Breast epithelium (tissue), 4 donors: ENCODE data around the gene GSTO1. TPM values are rescaled to one million over a fixed set of nuclear protein-coding genes. Genes with fewer than 3 reads are reported as not detected.

Experiments
- DNase-seq, 2 donors: peaks; one replicate each; pipeline ENCODE4 v3.0.0-alpha.2; 2019; ENCODE audit warnings: low spot score in 2 of 2
- H3K27ac ChIP-seq, 2 donors: fragments of 200-600 bp; sonication (generic) in 1 of 2; one replicate each; pipeline ENCODE4 v1.5.1; 2016 to 2019; ENCODE audit warnings: mild to moderate bottlenecking in 1 of 2
- H3K27me3 ChIP-seq, 2 donors: fragments of 200-600 bp; sonication (generic) in 1 of 2; one replicate each; pipeline versions ENCODE4 v1.5.1 to v1.6.0; 2017 to 2019; ENCODE audit warnings: control low read depth in 1 of 2, mild to moderate bottlenecking in 1 of 2
- H3K36me3 ChIP-seq: fragments of 200-600 bp; one replicate; pipeline ENCODE4 v1.5.1; 2019
- H3K4me1 ChIP-seq, 2 donors: fragments of 200-600 bp; sonication (generic); one replicate each; pipeline ENCODE4 v1.5.1; 2016 to 2019; ENCODE audit warnings: control low read depth in 1 of 2
- H3K4me3 ChIP-seq, 3 donors: fragments of 200-600 bp; sonication (generic); 1 replicate in 2 of 3; 2 replicates in 1 of 3; pipeline ENCODE4 v1.5.1; 2016 to 2019; ENCODE audit warnings: mild to moderate bottlenecking in 3 of 3, moderate library complexity in 2 of 3
- H3K9me3 ChIP-seq, 2 donors: fragments of 200-600 bp; sonication (generic) in 1 of 2; one replicate each; pipeline ENCODE4 v1.5.1; 2016 to 2019; ENCODE audit warnings: control low read depth in 1 of 2
- CTCF ChIP-seq, 3 donors: fragments of 450-650 bp; IDR thresholded peaks; one replicate each; pipeline ENCODE4 v1.5.1; 2016 to 2017; ENCODE audit warnings: antibody characterized with exemption in 3 of 3, mild to moderate bottlenecking in 3 of 3, moderate library complexity in 3 of 3
- POLR2A ChIP-seq: fragments of 450-650 bp; IDR thresholded peaks from one replicate; pipeline ENCODE4 v1.6.1; 2016; ENCODE audit warnings: antibody characterized with exemption, mild to moderate bottlenecking, moderate library complexity
- POLR2AphosphoS5 ChIP-seq, 3 donors: sonication (generic); formaldehyde crosslinking; IDR thresholded peaks; one replicate each; pipeline ENCODE4 v1.6.1; 2017; ENCODE audit warnings: antibody characterized with exemption in 3 of 3
- intact Hi-C: fragments of 100-400 bp; cut with DNase I; formaldehyde crosslinking; loops from one replicate; pipeline ENCODE4 v1.15.1; 2023; ENCODE audit warnings: low total_unique reads
- total RNA-seq, 3 donors: library from RNA; depleted of rRNA; stranded (reverse); fragments of >200 nt; gene quantifications; one replicate each; pipeline ENCODE4 v1.1.0, GENCODE V29; 2016

Gene GSTO1
- 100 to 1,000 TPM in 1 of 3 donors, 10 to 100 TPM in 2; 81.6 to 123 (median 82.4) TPM for total RNA-seq

GRCh38 chr10:104254493-104255310 is at the start of gene GSTO1:
TSS of gene GSTO1 (plus strand) at chr10:104254892. CDS start at chr10:104254929, 37 bp downstream.
- intact Hi-C loops, result no loop called here
- Histone ChIP-seq H3K27ac (peak within 1 kb of the TSS; percentile 92 to 99), H3K36me3 (no peaks in the 10 kb centered on the region), H3K27me3 (no peaks in the 10 kb centered on the region), H3K4me1 (no peaks in the 10 kb centered on the region), H3K4me3 (peak within 1 kb of the TSS; percentile 69 to 95 (median 93)), H3K9me3 (no peaks in the 10 kb centered on the region)
- peak; percentile 74 to 76 for DNase-seq
- peak; percentile 55 for TF ChIP-seq POLR2A
- TF ChIP-seq CTCF (IDR thresholded peaks at IDR 0.05), result no peak
- peak; percentile 80 to 87 (median 85) for TF ChIP-seq POLR2AphosphoS5 (IDR thresholded peaks at IDR 0.05)

- TF ChIP-seq CTCF (IDR thresholded peaks at IDR 0.05), result no peak
- no peak for TF ChIP-seq POLR2A
- no peak for TF ChIP-seq POLR2AphosphoS5 (IDR thresholded peaks at IDR 0.05)
- Histone ChIP-seq H3K9me3 (no peaks in the 10 kb centered on the region), H3K4me1 (no peaks in the 10 kb centered on the region), H3K36me3 (no peaks in the 10 kb centered on the region), H3K4me3 (no peak overlapping the region), H3K27me3 (no peaks in the 10 kb centered on the region), H3K27ac (no peak overlapping the region)
- intact Hi-C loops, result no loop called here
- no peak for DNase-seq
Observed at GRCh38 chr10:104208730-104209129, 46.0 kb upstream of the GSTO1 start.

DNA sequence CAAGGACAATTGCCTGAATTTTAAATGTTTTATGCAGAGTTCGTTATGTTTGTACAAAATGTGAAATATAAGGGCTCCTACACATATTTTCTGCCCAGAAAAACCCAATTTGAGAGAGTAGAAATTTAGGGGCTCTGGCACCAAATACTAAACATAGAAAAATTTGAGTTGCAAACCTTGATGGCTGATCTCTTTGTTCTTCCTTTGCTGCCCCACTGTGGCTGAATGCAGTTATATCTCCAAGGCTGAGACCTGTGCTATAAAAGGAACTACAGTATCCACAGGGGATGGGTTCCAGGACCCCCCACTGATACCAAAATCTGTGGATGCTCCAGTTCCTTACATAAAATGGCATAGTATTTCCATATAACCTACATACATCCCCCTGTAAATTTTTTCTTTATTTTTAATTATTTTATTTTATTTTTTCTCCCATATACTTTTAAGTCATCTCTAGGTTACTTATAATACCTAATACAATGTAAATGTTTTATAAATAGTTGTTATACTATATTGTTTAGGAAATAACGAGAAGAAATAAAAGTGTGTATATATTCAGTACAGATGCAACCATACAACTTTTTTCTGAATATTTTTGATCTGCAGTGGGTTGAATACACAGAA is 45.0 kb upstream of the GSTO1 start:
- Histone ChIP-seq H3K27me3 (no peaks in the 10 kb centered on the region), H3K4me3 (no peak overlapping the region), H3K9me3 (no peaks in the 10 kb centered on the region), H3K36me3 (no peaks in the 10 kb centered on the region), H3K4me1 (no peaks in the 10 kb centered on the region), H3K27ac (no peak overlapping the region)
- TF ChIP-seq POLR2A (no peak), CTCF (IDR thresholded peaks at IDR 0.05) (peak in 2 of 3 donors; percentile 43 to 54)
- intact Hi-C loops, result no loop called here
- no peak for DNase-seq

DNA sequence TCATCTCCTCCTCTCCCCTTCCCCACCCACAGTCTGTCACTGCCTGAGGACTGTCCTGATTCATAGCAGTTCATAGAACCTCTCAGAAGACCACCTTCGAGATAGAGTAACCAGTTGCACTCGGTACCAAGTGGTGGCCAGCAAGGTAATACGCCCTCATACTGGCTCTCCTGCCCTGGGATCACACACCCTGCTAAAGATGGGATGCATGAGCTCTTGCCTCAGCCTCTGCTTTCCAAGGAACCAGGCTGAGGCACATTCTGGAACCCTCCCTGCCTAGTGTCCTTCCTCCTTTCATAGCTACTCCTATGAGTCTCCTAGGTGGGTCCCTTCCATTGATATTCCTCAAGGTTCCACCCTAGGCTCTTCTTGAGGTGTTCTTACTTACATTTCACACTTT is 38.1 kb upstream of the GSTO1 start:
- Histone ChIP-seq H3K4me1 (no peaks in the 10 kb centered on the region), H3K9me3 (no peaks in the 10 kb centered on the region), H3K36me3 (no peaks in the 10 kb centered on the region), H3K27me3 (no peaks in the 10 kb centered on the region), H3K27ac (no peak overlapping the region), H3K4me3 (no peak overlapping the region)
- intact Hi-C loops, result no loop called here
- DNase-seq, result no peak
- TF ChIP-seq CTCF (IDR thresholded peaks at IDR 0.05) (no peak), POLR2A (no peak), POLR2AphosphoS5 (IDR thresholded peaks at IDR 0.05) (no peak)

- DNase-seq, result no peak
- H3K27ac ChIP-seq, result no peak overlapping the region
- H3K4me3 ChIP-seq, result no peak overlapping the region
- H3K4me1 ChIP-seq, result no peaks in the 10 kb centered on the region
- no peak for TF ChIP-seq POLR2A
- TF ChIP-seq CTCF (IDR thresholded peaks at IDR 0.05), result no peak
- TF ChIP-seq POLR2AphosphoS5 (IDR thresholded peaks at IDR 0.05), result no peak
- no peaks in the 10 kb centered on the region for H3K36me3 ChIP-seq
- no peaks in the 10 kb centered on the region for H3K9me3 ChIP-seq
- intact Hi-C loops, result no loop called here
- no peaks in the 10 kb centered on the region for H3K27me3 ChIP-seq
Observed at GRCh38 chr10:104218751-104219150, 35.9 kb upstream of the GSTO1 start.
